SU-DHL-6 (cell line): Measurements from ENCODE around the gene PRSS57.

Experiments
- H2AFZ ChIP-seq: fragments of 200-600 bp; sonication (generic); 2 replicates; pipeline ENCODE4 v1.6.1; 2014; ENCODE audit warnings: low read depth, mild to moderate bottlenecking, moderate library complexity, mixed read lengths, antibody characterized with exemption, low read length; ENCODE audit not compliant: severe bottlenecking
- H3F3A ChIP-seq: fragments of 200-600 bp; shearing (Covaris generic); 2 replicates; pipeline ENCODE4 v1.6.0; 2016; ENCODE audit warnings: antibody characterized with exemption, mild to moderate bottlenecking; ENCODE audit not compliant: insufficient read depth
- H3K27ac ChIP-seq: fragments of 200-600 bp; sonication (generic); 2 replicates; pipeline ENCODE4 v1.5.1; 2016; ENCODE audit warnings: low read depth, mild to moderate bottlenecking, low read length, moderate library complexity, mixed read lengths
- H3K27me3 ChIP-seq: fragments of 200-600 bp; sonication (generic), shearing (Covaris generic); 2 replicates; pipeline ENCODE4 v1.6.0; 2014; ENCODE audit warnings: mild to moderate bottlenecking, low read length
- H3K36me3 ChIP-seq: fragments of 200-600 bp; sonication (generic); 2 replicates; pipeline ENCODE4 v1.6.1; 2014; ENCODE audit warnings: mild to moderate bottlenecking, low read length, mixed read lengths
- H3K4me2 ChIP-seq: fragments of 300-600, 200-600 bp; shearing (Covaris generic), sonication (generic); 2 replicates; pipeline ENCODE4 v1.6.0; 2014; ENCODE audit warnings: low read length, low read depth, mild to moderate bottlenecking; ENCODE audit not compliant: poor library complexity, severe bottlenecking
- H3K4me3 ChIP-seq: fragments of 200-600 bp; sonication (generic); 2 replicates; pipeline ENCODE4 v1.5.1; 2014; ENCODE audit warnings: antibody characterized with exemption, low read length, mild to moderate bottlenecking, mixed read lengths; ENCODE audit not compliant: insufficient read depth, poor library complexity, severe bottlenecking
- H3K79me2 ChIP-seq: fragments of 200-600 bp; sonication (generic); 2 replicates; pipeline ENCODE4 v1.6.1; 2014; ENCODE audit warnings: mild to moderate bottlenecking, low read length, moderate library complexity; ENCODE audit not compliant: insufficient read depth
- H3K9ac ChIP-seq: fragments of 200-600 bp; sonication (generic); 2 replicates; pipeline ENCODE4 v1.7.0; 2014; ENCODE audit warnings: mild to moderate bottlenecking, low read length
- H3K9me2 ChIP-seq: fragments of 200-600 bp; sonication (generic); replicated peaks from 2 replicates; pipeline ENCODE4 v1.6.1; 2014; ENCODE audit warnings: low read length; ENCODE audit not compliant: insufficient read depth
- H3K9me3 ChIP-seq: fragments of 200-600 bp; sonication (generic); 2 replicates; pipeline ENCODE4 v1.6.1; 2014; ENCODE audit warnings: low read length, mixed read lengths; ENCODE audit not compliant: insufficient read depth
- H4K20me1 ChIP-seq: fragments of 200-600 bp; sonication (generic); 2 replicates; pipeline ENCODE4 v1.6.1; 2014; ENCODE audit warnings: low read depth, mild to moderate bottlenecking, antibody characterized with exemption, low read length, moderate library complexity, mixed read lengths
- EZH2phosphoT487 ChIP-seq: fragments of 200-600 bp; sonication (generic), shearing (Covaris generic); conservative IDR thresholded peaks from 2 replicates; pipeline ENCODE4 v1.6.1; 2018; ENCODE audit warnings: mild to moderate bottlenecking, antibody characterized with exemption, low read length, moderate library complexity, mixed read lengths
- TF ChIP-seq, protein P1 (sequence below): fragments of 200-600 bp; sonication (generic); IDR thresholded peaks from one replicate; pipeline ENCODE4 v1.5.1; 2017; ENCODE audit warnings: antibody characterized with exemption, mild to moderate bottlenecking, low read length, moderate library complexity; ENCODE audit not compliant: insufficient read depth, poor library complexity, severe bottlenecking

Gene PRSS57

GRCh38 chr19:656751-657559 lies 38.3 kb downstream of the PRSS57 start:
- Histone ChIP-seq H3F3A (peaks cover 19% of the 10 kb centered on the region), H3K36me3 (no peaks in the 10 kb centered on the region), H3K27me3 (no peaks in the 10 kb centered on the region), H3K4me2 (no peak overlapping the region), H3K9me3 (no peaks in the 10 kb centered on the region), H3K79me2 (peaks cover 97% of the 10 kb centered on the region), H3K9ac (no peak overlapping the region), H2AFZ (no peak overlapping the region), H4K20me1 (peaks cover 22% of the 10 kb centered on the region), H3K27ac (no peak overlapping the region), H3K9me2 (no peaks in the 10 kb centered on the region), H3K4me3 (no peak overlapping the region)
- TF ChIP-seq, protein P1, sequence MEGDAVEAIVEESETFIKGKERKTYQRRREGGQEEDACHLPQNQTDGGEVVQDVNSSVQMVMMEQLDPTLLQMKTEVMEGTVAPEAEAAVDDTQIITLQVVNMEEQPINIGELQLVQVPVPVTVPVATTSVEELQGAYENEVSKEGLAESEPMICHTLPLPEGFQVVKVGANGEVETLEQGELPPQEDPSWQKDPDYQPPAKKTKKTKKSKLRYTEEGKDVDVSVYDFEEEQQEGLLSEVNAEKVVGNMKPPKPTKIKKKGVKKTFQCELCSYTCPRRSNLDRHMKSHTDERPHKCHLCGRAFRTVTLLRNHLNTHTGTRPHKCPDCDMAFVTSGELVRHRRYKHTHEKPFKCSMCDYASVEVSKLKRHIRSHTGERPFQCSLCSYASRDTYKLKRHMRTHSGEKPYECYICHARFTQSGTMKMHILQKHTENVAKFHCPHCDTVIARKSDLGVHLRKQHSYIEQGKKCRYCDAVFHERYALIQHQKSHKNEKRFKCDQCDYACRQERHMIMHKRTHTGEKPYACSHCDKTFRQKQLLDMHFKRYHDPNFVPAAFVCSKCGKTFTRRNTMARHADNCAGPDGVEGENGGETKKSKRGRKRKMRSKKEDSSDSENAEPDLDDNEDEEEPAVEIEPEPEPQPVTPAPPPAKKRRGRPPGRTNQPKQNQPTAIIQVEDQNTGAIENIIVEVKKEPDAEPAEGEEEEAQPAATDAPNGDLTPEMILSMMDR: no peak
- no peak for TF ChIP-seq EZH2phosphoT487

- no peak overlapping the region for H3K27ac ChIP-seq
- H3K36me3 ChIP-seq: no peaks in the 10 kb centered on the region
- TF ChIP-seq, protein P1: no peak
- no peak for TF ChIP-seq EZH2phosphoT487
- H3K79me2 ChIP-seq: peaks cover 84% of the 10 kb centered on the region
- H3K4me3 ChIP-seq: no peak overlapping the region
- H3K9ac ChIP-seq: no peak overlapping the region
- peaks cover 7% of the 10 kb centered on the region for H3F3A ChIP-seq
- no peaks in the 10 kb centered on the region for H3K27me3 ChIP-seq
- no peaks in the 10 kb centered on the region for H3K9me2 ChIP-seq
- H4K20me1 ChIP-seq: peaks cover 22% of the 10 kb centered on the region
- no peak overlapping the region for H2AFZ ChIP-seq
- H3K4me2 ChIP-seq: no peak overlapping the region
- no peaks in the 10 kb centered on the region for H3K9me3 ChIP-seq
Observed at GRCh38 chr19:655691-656090, 39.6 kb downstream of the PRSS57 start.

- peaks cover 18% of the 10 kb centered on the region for H4K20me1 ChIP-seq
Observed at GRCh38 chr19:653425-653824, 41.8 kb downstream of the PRSS57 start.

More at GRCh38 chr19:653425-653824, 41.8 kb downstream of the PRSS57 start:
- no peak overlapping the region for H3K9ac ChIP-seq
- peaks cover 62% of the 10 kb centered on the region for H3K79me2 ChIP-seq
- H2AFZ ChIP-seq: no peak overlapping the region
- no peak overlapping the region for H3K4me2 ChIP-seq
- H3K27ac ChIP-seq: no peak overlapping the region
- H3K4me3 ChIP-seq: no peak overlapping the region
- H3K9me3 ChIP-seq: no peaks in the 10 kb centered on the region
- no peaks in the 10 kb centered on the region for H3K27me3 ChIP-seq
- no peaks in the 10 kb centered on the region for H3K36me3 ChIP-seq
- no peak for TF ChIP-seq EZH2phosphoT487
- TF ChIP-seq, protein P1: no peak
- no peaks in the 10 kb centered on the region for H3K9me2 ChIP-seq
- H3F3A ChIP-seq: no peaks in the 10 kb centered on the region
